Subcutaneous abdominal adipose tissue (tissue), 5 donors: ENCODE results near the gene CAPS.

Source experiments
- H3K27ac ChIP-seq: one replicate; pipeline ENCODE4 v1.7.0; 2013; ENCODE audit warnings: low read depth, mild to moderate bottlenecking, inconsistent platforms, low read length, moderate library complexity
- H3K27me3 ChIP-seq, 5 donors: one replicate each; pipeline ENCODE4 v1.7.0; 2013; ENCODE audit warnings: low read length in 5 of 5, inconsistent platforms in 1 of 5; ENCODE audit not compliant: control insufficient read depth in 5 of 5, insufficient read depth in 4 of 5
- H3K36me3 ChIP-seq, 5 donors: one replicate each; pipeline ENCODE4 v1.7.0; 2013; ENCODE audit warnings: low read length in 5 of 5; ENCODE audit not compliant: control insufficient read depth in 5 of 5, insufficient read depth in 5 of 5
- H3K4me1 ChIP-seq, 5 donors: one replicate each; pipeline ENCODE4 v1.7.0; 2013; ENCODE audit warnings: low read length in 5 of 5, mild to moderate bottlenecking in 3 of 5, moderate library complexity in 1 of 5; ENCODE audit not compliant: control insufficient read depth in 5 of 5, insufficient read depth in 5 of 5
- H3K4me3 ChIP-seq, 5 donors: one replicate each; pipeline ENCODE4 v1.7.0; 2013; ENCODE audit warnings: low read length in 5 of 5, low read depth in 1 of 5
- H3K9ac ChIP-seq, 5 donors: one replicate each; pipeline ENCODE4 v1.7.0; 2013; ENCODE audit warnings: low read length in 5 of 5, mild to moderate bottlenecking in 4 of 5, moderate library complexity in 3 of 5
- H3K9me3 ChIP-seq, 5 donors: one replicate each; pipeline ENCODE4 v1.7.0; 2013; ENCODE audit warnings: low read length in 5 of 5; ENCODE audit not compliant: control insufficient read depth in 5 of 5
- donor health status: healthy.
- donor health status: healthy.
- donor health status: healthy.
- donor health status: healthy.
- donor health status: healthy.

CAPS gene

GRCh38 chr19:5941673-5942072, 27.6 kb downstream of the CAPS start:
- no peak overlapping the region for H3K27ac ChIP-seq
- H3K27me3 ChIP-seq: no peaks in the 10 kb centered on the region
- H3K9ac ChIP-seq: no peak overlapping the region
- H3K4me3 ChIP-seq: no peak overlapping the region
- peaks cover 6 to 24% (median 8%) of the 10 kb centered on the region in 5 donors for H3K4me1 ChIP-seq
- H3K36me3 ChIP-seq: peaks cover 0 to 47% (median 38%) of the 10 kb centered on the region in 5 donors
- H3K9me3 ChIP-seq: no peaks in the 10 kb centered on the region

- Histone ChIP-seq H3K9me3 (no peaks in the 10 kb centered on the region), H3K36me3 (peaks cover 0 to 38% (median 28%) of the 10 kb centered on the region in 5 donors), H3K9ac (no peak overlapping the region), H3K4me1 (peaks cover 9 to 38% (median 20%) of the 10 kb centered on the region in 5 donors), H3K27me3 (no peaks in the 10 kb centered on the region), H3K4me3 (no peak overlapping the region), H3K27ac (no peak overlapping the region)
These were observed 29.0 kb downstream of the CAPS start for GRCh38 chr19:5943045-5943444.

GRCh38 chr19:5943623-5944022, 29.6 kb downstream of the CAPS start:
- Histone ChIP-seq H3K9me3 (no peaks in the 10 kb centered on the region), H3K27ac (no peak overlapping the region), H3K9ac (no peak overlapping the region), H3K27me3 (no peaks in the 10 kb centered on the region), H3K4me3 (no peak overlapping the region), H3K36me3 (peaks cover 0 to 38% (median 28%) of the 10 kb centered on the region in 5 donors), H3K4me1 (peaks cover 9 to 43% (median 20%) of the 10 kb centered on the region in 5 donors)

GRCh38 chr19:5947435-5947834, 33.4 kb downstream of the CAPS start:
- Histone ChIP-seq H3K4me3 (peak overlapping the region in 4 of 5 donors; percentile 1 to 41 (median 24)), H3K9ac (peak overlapping the region in 3 of 5 donors; percentile 2 to 46 (median 30)), H3K36me3 (peaks cover 0 to 24% (median 10%) of the 10 kb centered on the region in 5 donors), H3K4me1 (peaks cover 9 to 56% (median 33%) of the 10 kb centered on the region in 5 donors), H3K27ac (peak overlapping the region; percentile 41), H3K27me3 (no peaks in the 10 kb centered on the region), H3K9me3 (no peaks in the 10 kb centered on the region)

GRCh38 chr19:5948752-5949564, 34.9 kb downstream of the CAPS start:
- peaks cover 0 to 17% (median 8%) of the 10 kb centered on the region in 5 donors for H3K36me3 ChIP-seq
- H3K9ac ChIP-seq: peak overlapping the region in 1 of 5 donors; percentile 6
- H3K4me3 ChIP-seq: no peak overlapping the region
- H3K4me1 ChIP-seq: peaks cover 7 to 66% (median 45%) of the 10 kb centered on the region in 5 donors
- H3K9me3 ChIP-seq: no peaks in the 10 kb centered on the region
- H3K27ac ChIP-seq: no peak overlapping the region
- no peaks in the 10 kb centered on the region for H3K27me3 ChIP-seq

GRCh38 chr19:5949792-5950305, 35.8 kb downstream of the CAPS start:
- no peaks in the 10 kb centered on the region for H3K27me3 ChIP-seq
- no peaks in the 10 kb centered on the region for H3K9me3 ChIP-seq
- peaks cover 0 to 17% (median 8%) of the 10 kb centered on the region in 5 donors for H3K36me3 ChIP-seq
- H3K4me3 ChIP-seq: no peak overlapping the region
- no peak overlapping the region for H3K27ac ChIP-seq
- peaks cover 10 to 75% (median 54%) of the 10 kb centered on the region in 5 donors for H3K4me1 ChIP-seq
- H3K9ac ChIP-seq: no peak overlapping the region

GRCh38 chr19:5950741-5951140, 36.7 kb downstream of the CAPS start:
- Histone ChIP-seq H3K4me3 (no peak overlapping the region), H3K9ac (peak overlapping the region in 1 of 5 donors; percentile 29), H3K27me3 (no peaks in the 10 kb centered on the region), H3K9me3 (no peaks in the 10 kb centered on the region), H3K4me1 (peaks cover 10 to 76% (median 58%) of the 10 kb centered on the region in 5 donors), H3K27ac (no peak overlapping the region), H3K36me3 (peaks cover 0 to 13% (median 8%) of the 10 kb centered on the region in 5 donors)

- Histone ChIP-seq H3K9me3 (no peaks in the 10 kb centered on the region), H3K4me3 (no peak overlapping the region), H3K27me3 (no peaks in the 10 kb centered on the region), H3K4me1 (peaks cover 10 to 74% (median 58%) of the 10 kb centered on the region in 5 donors), H3K9ac (peak overlapping the region in 2 of 5 donors; percentile 29 to 40), H3K36me3 (peaks cover 0 to 11% (median 8%) of the 10 kb centered on the region in 5 donors), H3K27ac (no peak overlapping the region)
These were observed 37.3 kb downstream of the CAPS start for GRCh38 chr19:5951338-5951861.

GRCh38 chr19:5952193-5953029, 38.4 kb downstream of the CAPS start:
- Histone ChIP-seq H3K9me3 (no peaks in the 10 kb centered on the region), H3K4me3 (no peak overlapping the region), H3K27ac (no peak overlapping the region), H3K27me3 (no peaks in the 10 kb centered on the region), H3K9ac (no peak overlapping the region), H3K36me3 (peaks cover 0 to 12% (median 11%) of the 10 kb centered on the region in 5 donors), H3K4me1 (peaks cover 10 to 65% (median 52%) of the 10 kb centered on the region in 5 donors)
